Measurements from ENCODE around the gene DNAJB6. TPM values are rescaled to one million over a fixed set of nuclear protein-coding genes. Genes with fewer than 3 reads are reported as not detected.

Gene DNAJB6
- total RNA-seq, 1 experiment from 2014 or later = 201 TPM

DNA sequence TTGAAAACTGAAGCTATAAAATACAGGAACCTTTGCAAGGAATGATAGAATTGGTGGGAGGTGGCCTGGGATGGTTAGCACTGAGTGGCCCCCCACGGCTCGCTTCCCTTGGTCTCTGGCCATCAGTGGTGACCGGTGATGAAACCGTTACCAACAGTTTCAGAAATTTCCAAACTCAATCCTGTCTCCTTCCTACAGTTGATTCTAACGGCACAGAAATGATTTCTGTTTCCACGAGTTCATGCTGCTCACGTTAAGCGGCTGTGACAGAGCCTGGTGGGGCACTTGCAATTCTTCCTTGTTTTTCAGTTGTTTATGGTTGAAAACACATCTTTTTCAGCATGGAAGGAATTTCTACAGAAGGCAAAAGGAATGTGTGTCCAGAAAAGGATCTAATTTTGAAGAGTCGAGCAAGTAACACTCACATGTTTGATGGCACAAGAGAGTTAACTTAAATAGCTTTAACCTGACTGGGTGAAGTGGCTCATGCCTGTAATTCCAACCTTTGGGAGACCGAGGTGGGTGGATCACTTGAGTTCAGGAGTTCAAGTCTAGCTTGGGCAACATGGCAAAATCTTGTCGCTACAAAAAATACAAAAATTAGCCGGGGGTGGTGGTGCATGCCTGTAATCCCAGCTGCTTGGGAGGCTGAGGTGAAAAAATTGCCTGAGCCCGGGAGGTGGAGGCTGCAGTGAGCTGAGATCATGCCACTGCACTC lies 100.1 kb downstream of the DNAJB6 start:
- intact Hi-C loops (cut with micrococcal nuclease; ENCODE audit: unreplicated experiment) = loop anchor here (10.0 kb wide), 1 partner anchor 438 kb away; no protein-coding TSS in a partner anchor

DNA sequence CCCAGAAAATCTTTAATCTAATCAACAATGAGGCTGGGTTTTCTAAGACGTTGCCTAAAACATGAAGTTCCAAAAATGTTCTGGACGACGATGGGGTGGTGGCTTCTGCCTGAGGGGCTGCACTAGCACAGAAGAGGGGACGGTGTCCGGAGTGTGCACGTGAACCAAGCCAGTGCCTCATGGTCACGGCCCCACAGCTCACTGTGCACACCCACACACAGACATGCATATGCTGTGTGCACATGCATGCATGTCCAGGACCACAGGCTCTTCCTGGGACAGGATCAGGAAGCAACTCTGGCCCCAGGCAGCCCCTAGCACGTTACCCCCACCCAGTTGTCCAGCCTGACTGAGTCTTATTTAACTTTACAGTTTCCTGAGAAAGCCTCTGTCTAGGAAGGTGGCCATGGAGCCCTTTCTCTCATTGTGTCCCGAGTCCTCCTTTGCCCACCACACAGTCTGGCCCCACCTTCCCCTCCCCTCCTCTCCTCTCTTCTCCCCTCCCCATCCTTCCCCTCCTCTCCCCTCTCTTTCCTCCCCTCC lies 100.8 kb downstream of the DNAJB6 start:
- in situ Hi-C loops (cut with HindIII; ENCODE audit: low pct_unique_long_range_greater_than_20kb, low sequenced_read_pairs) (no loop called here), intact Hi-C loops (cut with micrococcal nuclease; ENCODE audit: unreplicated experiment) (loop anchor here (10.0 kb wide), 1 partner anchor 437 kb away; no protein-coding TSS in a partner anchor)
- TF ChIP-seq POLR2AphosphoS5 (IDR thresholded peaks at IDR 0.05; ENCODE audit: low read depth, low read length) = no peak
- TF ChIP-seq SIN3A (IDR thresholded peaks at IDR 0.05; ENCODE audit: borderline replicate concordance, insufficient read depth, low read depth, low read length) = no peak
- TF ChIP-seq TCF7L2 (IDR thresholded peaks at IDR 0.05; ENCODE audit: low read depth, low read length) = no peak
- TF ChIP-seq, protein P1, sequence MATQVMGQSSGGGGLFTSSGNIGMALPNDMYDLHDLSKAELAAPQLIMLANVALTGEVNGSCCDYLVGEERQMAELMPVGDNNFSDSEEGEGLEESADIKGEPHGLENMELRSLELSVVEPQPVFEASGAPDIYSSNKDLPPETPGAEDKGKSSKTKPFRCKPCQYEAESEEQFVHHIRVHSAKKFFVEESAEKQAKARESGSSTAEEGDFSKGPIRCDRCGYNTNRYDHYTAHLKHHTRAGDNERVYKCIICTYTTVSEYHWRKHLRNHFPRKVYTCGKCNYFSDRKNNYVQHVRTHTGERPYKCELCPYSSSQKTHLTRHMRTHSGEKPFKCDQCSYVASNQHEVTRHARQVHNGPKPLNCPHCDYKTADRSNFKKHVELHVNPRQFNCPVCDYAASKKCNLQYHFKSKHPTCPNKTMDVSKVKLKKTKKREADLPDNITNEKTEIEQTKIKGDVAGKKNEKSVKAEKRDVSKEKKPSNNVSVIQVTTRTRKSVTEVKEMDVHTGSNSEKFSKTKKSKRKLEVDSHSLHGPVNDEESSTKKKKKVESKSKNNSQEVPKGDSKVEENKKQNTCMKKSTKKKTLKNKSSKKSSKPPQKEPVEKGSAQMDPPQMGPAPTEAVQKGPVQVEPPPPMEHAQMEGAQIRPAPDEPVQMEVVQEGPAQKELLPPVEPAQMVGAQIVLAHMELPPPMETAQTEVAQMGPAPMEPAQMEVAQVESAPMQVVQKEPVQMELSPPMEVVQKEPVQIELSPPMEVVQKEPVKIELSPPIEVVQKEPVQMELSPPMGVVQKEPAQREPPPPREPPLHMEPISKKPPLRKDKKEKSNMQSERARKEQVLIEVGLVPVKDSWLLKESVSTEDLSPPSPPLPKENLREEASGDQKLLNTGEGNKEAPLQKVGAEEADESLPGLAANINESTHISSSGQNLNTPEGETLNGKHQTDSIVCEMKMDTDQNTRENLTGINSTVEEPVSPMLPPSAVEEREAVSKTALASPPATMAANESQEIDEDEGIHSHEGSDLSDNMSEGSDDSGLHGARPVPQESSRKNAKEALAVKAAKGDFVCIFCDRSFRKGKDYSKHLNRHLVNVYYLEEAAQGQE (IDR thresholded peaks at IDR 0.05; ENCODE audit: insufficient read depth in 1 of 2, low read depth in 2 of 2, low read length in 1 of 2) = no peak
- TF ChIP-seq, protein P2, sequence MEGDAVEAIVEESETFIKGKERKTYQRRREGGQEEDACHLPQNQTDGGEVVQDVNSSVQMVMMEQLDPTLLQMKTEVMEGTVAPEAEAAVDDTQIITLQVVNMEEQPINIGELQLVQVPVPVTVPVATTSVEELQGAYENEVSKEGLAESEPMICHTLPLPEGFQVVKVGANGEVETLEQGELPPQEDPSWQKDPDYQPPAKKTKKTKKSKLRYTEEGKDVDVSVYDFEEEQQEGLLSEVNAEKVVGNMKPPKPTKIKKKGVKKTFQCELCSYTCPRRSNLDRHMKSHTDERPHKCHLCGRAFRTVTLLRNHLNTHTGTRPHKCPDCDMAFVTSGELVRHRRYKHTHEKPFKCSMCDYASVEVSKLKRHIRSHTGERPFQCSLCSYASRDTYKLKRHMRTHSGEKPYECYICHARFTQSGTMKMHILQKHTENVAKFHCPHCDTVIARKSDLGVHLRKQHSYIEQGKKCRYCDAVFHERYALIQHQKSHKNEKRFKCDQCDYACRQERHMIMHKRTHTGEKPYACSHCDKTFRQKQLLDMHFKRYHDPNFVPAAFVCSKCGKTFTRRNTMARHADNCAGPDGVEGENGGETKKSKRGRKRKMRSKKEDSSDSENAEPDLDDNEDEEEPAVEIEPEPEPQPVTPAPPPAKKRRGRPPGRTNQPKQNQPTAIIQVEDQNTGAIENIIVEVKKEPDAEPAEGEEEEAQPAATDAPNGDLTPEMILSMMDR (IDR thresholded peaks at IDR 0.05) = no peak
- DNase-seq (ENCODE audit: low read depth, low spot score) (no peak), ATAC-seq (no peak; the same call in 1 of the 2 replicates)
- ChIA-PET POLR2A (no interaction called here), CTCF (no interaction called here)
- no peak overlapping the region for H3K4me3 ChIP-seq (ENCODE audit: low read depth in 2 of 2, low read length in 2 of 2)
- no peaks in the 10 kb centered on the region for H3K36me3 ChIP-seq (ENCODE audit: control insufficient read depth, insufficient read depth, low read length)
- no peaks in the 10 kb centered on the region for H3K9me3 ChIP-seq (ENCODE audit: control insufficient read depth, insufficient read depth, low read depth, low read length)
- H3K27me3 ChIP-seq (ENCODE audit: control insufficient read depth, insufficient read depth, low read length) = no peaks in the 10 kb centered on the region
- BruUV-seq (replicated peaks) = no TSS peak
- peaks cover 4% of the 10 kb centered on the region; the same call in 1 of the 2 replicates for H3K4me1 ChIP-seq (ENCODE audit: control insufficient read depth, insufficient read depth, low read length)
- H3K27ac ChIP-seq (ENCODE audit: low read length) = no peak overlapping the region

More for the DNA sequence above, 100.1 kb downstream of the DNAJB6 start:
- Histone ChIP-seq H3K4me3 (ENCODE audit: low read depth in 2 of 2, low read length in 2 of 2) (no peak overlapping the region), H3K9me3 (ENCODE audit: control insufficient read depth, insufficient read depth, low read depth, low read length) (no peaks in the 10 kb centered on the region), H3K4me1 (ENCODE audit: control insufficient read depth, insufficient read depth, low read length) (peaks cover 4% of the 10 kb centered on the region; the same call in 1 of the 2 replicates), H3K27ac (ENCODE audit: low read length) (no peak overlapping the region), H3K36me3 (ENCODE audit: control insufficient read depth, insufficient read depth, low read length) (no peaks in the 10 kb centered on the region), H3K27me3 (ENCODE audit: control insufficient read depth, insufficient read depth, low read length) (no peaks in the 10 kb centered on the region)
- BruUV-seq (replicated peaks) = no TSS peak
- ChIA-PET POLR2A (no interaction called here), CTCF (no interaction called here)
- in situ Hi-C loops (cut with HindIII; ENCODE audit: low pct_unique_long_range_greater_than_20kb, low sequenced_read_pairs) = no loop called here
- no peak for ATAC-seq
- no peak for DNase-seq (ENCODE audit: low read depth, low spot score)
- no peak for TF ChIP-seq SIN3A (IDR thresholded peaks at IDR 0.05; ENCODE audit: borderline replicate concordance, insufficient read depth, low read depth, low read length)
- TF ChIP-seq POLR2AphosphoS5 (IDR thresholded peaks at IDR 0.05; ENCODE audit: low read depth, low read length) = no peak
- TF ChIP-seq, protein P2 (IDR thresholded peaks at IDR 0.05) = no peak
- TF ChIP-seq, protein P1 (IDR thresholded peaks at IDR 0.05; ENCODE audit: insufficient read depth in 1 of 2, low read depth in 2 of 2, low read length in 1 of 2) = no peak
- TF ChIP-seq TCF7L2 (IDR thresholded peaks at IDR 0.05; ENCODE audit: low read depth, low read length) = no peak
